HEK293 (cell line): ENCODE data around the gene CYP26B1.

Source experiments
- CTCF ChIA-PET: fragments of 350-600 bp; formaldehyde crosslinking; extraction: SDS; loops from one replicate; lab custom pipeline; 2021; ENCODE audit warnings: antibody characterized with exemption; lab: Yijun Ruan, JAX
- POLR2A ChIA-PET: fragments of 300-600 bp; formaldehyde crosslinking; extraction: SDS; loops from one replicate; lab custom pipeline; 2020; ENCODE audit warnings: antibody characterized with exemption, inconsistent platforms; lab: Yijun Ruan, JAX
- H3K27ac ChIP-seq: fragments of 200-500 bp; sonication (Bioruptor generic); 2 replicates; pipeline ENCODE4 v1.5.1; 2014; ENCODE audit warnings: low read depth, low read length, control low read depth, inconsistent platforms; ENCODE audit errors: extremely low read depth
- H3K36me3 ChIP-seq, 2 experiments: fragments of 200-500 bp in 1 of 2; sonication (Bioruptor generic) in 1 of 2; 1 replicate in 1 of 2; 2 replicates in 1 of 2; pipeline ENCODE4 v1.5.1; 2014 to 2017; ENCODE audit warnings: inconsistent platforms in 2 of 2, low read length in 2 of 2; ENCODE audit not compliant: control insufficient read depth in 2 of 2, insufficient read depth in 1 of 2
- H3K4me1 ChIP-seq: fragments of 200-500 bp; sonication (Bioruptor generic); 2 replicates; pipeline ENCODE4 v1.5.1; 2014; ENCODE audit warnings: mild to moderate bottlenecking, low read length, inconsistent platforms; ENCODE audit not compliant: control insufficient read depth, insufficient read depth
- H3K4me3 ChIP-seq: 2 replicates; pipeline ENCODE4 v1.5.1; 2011; ENCODE audit warnings: low read depth, mild to moderate bottlenecking, control low read depth, low read length, moderate library complexity
- H3K9me3 ChIP-seq: fragments of 200-500 bp; sonication (Bioruptor generic); 2 replicates; pipeline ENCODE4 v1.5.1; 2014; ENCODE audit warnings: low read depth, low read length, inconsistent platforms; ENCODE audit not compliant: control insufficient read depth, insufficient read depth
- GLI2 ChIP-seq: fragments of 450-650 bp; formaldehyde crosslinking; IDR thresholded peaks from 2 replicates; pipeline ENCODE4; 2017; ENCODE audit warnings: missing biosample characterization, missing genetic modification characterization, low read depth, borderline replicate concordance
- GLI4 ChIP-seq: fragments of 450-650 bp; formaldehyde crosslinking; IDR thresholded peaks from 2 replicates; pipeline ENCODE4 v1.5.1; 2016; ENCODE audit warnings: missing biosample characterization, missing genetic modification characterization
- OSR2 ChIP-seq: fragments of 450-650 bp; formaldehyde crosslinking; IDR thresholded peaks from 2 replicates; pipeline ENCODE4 v1.5.1; 2016; ENCODE audit warnings: missing biosample characterization, missing genetic modification characterization
- ZNF155 ChIP-seq: fragments of 450-650 bp; formaldehyde crosslinking; IDR thresholded peaks from 2 replicates; pipeline ENCODE4 v1.5.1; 2016; ENCODE audit warnings: missing biosample characterization, missing genetic modification characterization
- ZNF16 ChIP-seq: fragments of 450-650 bp; formaldehyde crosslinking; IDR thresholded peaks from 2 replicates; pipeline ENCODE4 v1.5.1; 2016; ENCODE audit warnings: low read depth, missing biosample characterization, missing genetic modification characterization
- ZNF202 ChIP-seq: fragments of 450-650 bp; formaldehyde crosslinking; IDR thresholded peaks from 2 replicates; pipeline ENCODE4 v1.5.1; 2016; ENCODE audit warnings: missing biosample characterization, missing genetic modification characterization, borderline replicate concordance
- ZNF214 ChIP-seq: fragments of 450-650 bp; formaldehyde crosslinking; IDR thresholded peaks from 2 replicates; pipeline ENCODE4 v1.5.1; 2017; ENCODE audit warnings: missing biosample characterization, mild to moderate bottlenecking, missing genetic modification characterization, borderline replicate concordance
- ZNF221 ChIP-seq: fragments of 450-650 bp; formaldehyde crosslinking; IDR thresholded peaks from 2 replicates; pipeline ENCODE4 v1.5.1; 2017; ENCODE audit warnings: missing biosample characterization, missing genetic modification characterization, borderline replicate concordance
- ZNF223 ChIP-seq: fragments of 450-650 bp; formaldehyde crosslinking; IDR thresholded peaks from 2 replicates; pipeline ENCODE4 v1.5.1; 2016; ENCODE audit warnings: missing biosample characterization, missing genetic modification characterization
- ZNF350 ChIP-seq: fragments of 450-650 bp; formaldehyde crosslinking; IDR thresholded peaks from 2 replicates; pipeline ENCODE4 v1.5.0; 2017; ENCODE audit warnings: missing biosample characterization, mild to moderate bottlenecking, missing genetic modification characterization
- ZNF404 ChIP-seq: fragments of 450-650 bp; formaldehyde crosslinking; IDR thresholded peaks from 2 replicates; pipeline ENCODE4 v1.5.1; 2017; ENCODE audit warnings: missing biosample characterization, missing genetic modification characterization
- ZNF521 ChIP-seq: fragments of 450-650 bp; formaldehyde crosslinking; IDR thresholded peaks from 2 replicates; pipeline ENCODE4 v1.5.1; 2017; ENCODE audit warnings: missing biosample characterization, mild to moderate bottlenecking, missing genetic modification characterization
- ZNF529 ChIP-seq: fragments of 450-650 bp; formaldehyde crosslinking; IDR thresholded peaks from 2 replicates; pipeline ENCODE4 v1.5.1; 2017; ENCODE audit warnings: missing genetic modification characterization, missing biosample characterization; ENCODE audit not compliant: insufficient replicate concordance
- ZNF76 ChIP-seq: fragments of 450-650 bp; formaldehyde crosslinking; IDR thresholded peaks from 2 replicates; pipeline ENCODE4; 2016; ENCODE audit warnings: low read depth, missing biosample characterization, missing genetic modification characterization, borderline replicate concordance
- ZNF776 ChIP-seq: fragments of 450-650 bp; formaldehyde crosslinking; IDR thresholded peaks from 2 replicates; pipeline ENCODE4 v1.5.0; 2017; ENCODE audit warnings: missing biosample characterization, missing genetic modification characterization, borderline replicate concordance
- ZNF843 ChIP-seq: fragments of 450-650 bp; formaldehyde crosslinking; IDR thresholded peaks from 2 replicates; pipeline ENCODE4 v1.5.1; 2016; ENCODE audit warnings: missing biosample characterization, missing genetic modification characterization
- TF ChIP-seq, protein P1 (sequence below): fragments of 450-650 bp; formaldehyde crosslinking; IDR thresholded peaks from 2 replicates; pipeline ENCODE4 v1.5.1; 2017; ENCODE audit warnings: missing biosample characterization, missing genetic modification characterization
- TF ChIP-seq, protein P2 (sequence below): fragments of 450-650 bp; formaldehyde crosslinking; IDR thresholded peaks from 2 replicates; pipeline ENCODE4 v1.5.1; 2016; ENCODE audit warnings: missing biosample characterization, missing genetic modification characterization, borderline replicate concordance
- TF ChIP-seq, protein P3 (sequence below): fragments of 450-650 bp; formaldehyde crosslinking; IDR thresholded peaks from 2 replicates; pipeline ENCODE4 v1.5.1; 2016; ENCODE audit warnings: missing biosample characterization, missing genetic modification characterization

CYP26B1 gene

DNA sequence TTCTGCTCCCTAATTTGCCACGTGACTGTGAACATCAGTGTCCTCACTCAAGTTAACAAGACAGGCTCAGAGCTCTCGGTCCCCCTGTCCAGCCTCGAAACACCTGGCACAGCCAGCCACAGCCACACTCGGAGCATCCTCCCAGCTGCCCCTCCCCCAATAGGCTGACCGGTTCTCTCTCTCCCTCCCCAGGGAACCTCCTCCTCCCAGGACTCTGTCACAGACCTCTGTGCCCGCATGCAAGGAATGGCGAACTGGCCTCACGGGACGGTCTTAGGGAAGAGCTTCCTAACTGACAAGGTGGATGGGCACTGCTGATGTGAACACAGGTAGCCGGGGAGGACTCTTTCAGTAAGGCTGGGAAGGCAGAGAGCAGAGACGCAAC is 18.8 kb downstream of the CYP26B1 start:
- Histone ChIP-seq H3K36me3 (peaks cover 0 to 20% of the 10 kb centered on the region in 2 experiments; a peak in 1 of 3 replicates), H3K27ac (no peak overlapping the region), H3K4me3 (no peak overlapping the region), H3K9me3 (no peaks in the 10 kb centered on the region), H3K4me1 (no peaks in the 10 kb centered on the region)
- ChIA-PET CTCF (interaction anchor here (1.1 to 1.9 kb wide), 2 partner anchors 13 to 21 kb away, joined by 3 to 8 read pairs; no protein-coding TSS in a partner anchor), POLR2A (no interaction called here)
- TF ChIP-seq ZNF214: no peak
- no peak for TF ChIP-seq GLI4 (tag by site-specific recombination)
- no peak for TF ChIP-seq ZNF221 (tag by site-specific recombination)
- TF ChIP-seq ZNF223 (tag by site-specific recombination): no peak

DNA sequence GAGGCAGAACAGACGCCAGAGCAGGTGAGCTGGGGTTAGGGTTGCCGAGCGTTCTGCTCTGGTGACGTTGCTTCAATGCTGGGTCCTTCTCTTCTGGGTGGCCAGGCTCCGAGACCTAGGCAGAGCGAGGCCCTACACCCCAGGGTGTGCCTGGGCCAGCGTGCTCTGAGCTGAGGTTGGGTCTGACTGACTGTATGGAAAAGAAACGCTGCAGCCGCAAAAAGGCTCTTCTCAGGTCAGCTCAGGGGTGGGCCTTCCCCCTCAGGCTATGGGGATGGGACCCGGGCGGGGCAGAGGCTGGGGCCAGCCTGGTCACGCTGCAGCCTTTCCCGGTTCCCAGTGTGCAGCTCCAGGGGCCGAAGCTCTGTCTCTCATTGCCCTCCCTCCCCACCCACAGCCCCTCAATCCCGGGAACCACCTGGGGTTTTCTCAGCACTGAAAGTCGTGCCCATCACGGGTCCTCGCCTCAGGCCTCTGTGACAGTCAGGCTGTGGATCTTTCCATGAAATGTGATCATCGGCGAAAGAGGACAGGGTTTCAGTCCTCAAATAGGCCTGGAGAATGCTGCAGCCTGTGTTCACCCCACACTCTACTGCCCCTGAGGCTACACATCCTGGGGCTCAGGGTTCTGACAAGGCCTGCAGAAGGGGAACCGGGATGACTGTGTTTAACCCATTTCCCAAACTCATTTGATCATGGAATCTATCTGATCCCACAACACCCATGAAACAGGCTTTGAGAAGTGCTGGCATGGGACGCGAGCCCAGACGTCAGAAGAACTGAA is 19.4 kb downstream of the CYP26B1 start:
- Histone ChIP-seq H3K4me3 (no peak overlapping the region), H3K9me3 (no peaks in the 10 kb centered on the region), H3K36me3 (peaks cover 0 to 16% of the 10 kb centered on the region in 2 experiments; a peak in 1 of 3 replicates), H3K27ac (no peak overlapping the region), H3K4me1 (no peaks in the 10 kb centered on the region)
- CTCF ChIA-PET: interaction anchor here (1.1 to 1.9 kb wide), 2 partner anchors 13 to 22 kb away, joined by 3 to 8 read pairs; no protein-coding TSS in a partner anchor
- POLR2A ChIA-PET: no interaction called here
- TF ChIP-seq OSR2 (tag by site-specific recombination): no peak
- TF ChIP-seq ZNF16 (tag by site-specific recombination): no peak
- TF ChIP-seq ZNF155 (tag by site-specific recombination): no peak
- TF ChIP-seq, protein P1, sequence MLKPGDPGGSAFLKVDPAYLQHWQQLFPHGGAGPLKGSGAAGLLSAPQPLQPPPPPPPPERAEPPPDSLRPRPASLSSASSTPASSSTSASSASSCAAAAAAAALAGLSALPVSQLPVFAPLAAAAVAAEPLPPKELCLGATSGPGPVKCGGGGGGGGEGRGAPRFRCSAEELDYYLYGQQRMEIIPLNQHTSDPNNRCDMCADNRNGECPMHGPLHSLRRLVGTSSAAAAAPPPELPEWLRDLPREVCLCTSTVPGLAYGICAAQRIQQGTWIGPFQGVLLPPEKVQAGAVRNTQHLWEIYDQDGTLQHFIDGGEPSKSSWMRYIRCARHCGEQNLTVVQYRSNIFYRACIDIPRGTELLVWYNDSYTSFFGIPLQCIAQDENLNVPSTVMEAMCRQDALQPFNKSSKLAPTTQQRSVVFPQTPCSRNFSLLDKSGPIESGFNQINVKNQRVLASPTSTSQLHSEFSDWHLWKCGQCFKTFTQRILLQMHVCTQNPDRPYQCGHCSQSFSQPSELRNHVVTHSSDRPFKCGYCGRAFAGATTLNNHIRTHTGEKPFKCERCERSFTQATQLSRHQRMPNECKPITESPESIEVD (tag by site-specific recombination): no peak
- TF ChIP-seq ZNF521: no peak
- TF ChIP-seq, protein P2, sequence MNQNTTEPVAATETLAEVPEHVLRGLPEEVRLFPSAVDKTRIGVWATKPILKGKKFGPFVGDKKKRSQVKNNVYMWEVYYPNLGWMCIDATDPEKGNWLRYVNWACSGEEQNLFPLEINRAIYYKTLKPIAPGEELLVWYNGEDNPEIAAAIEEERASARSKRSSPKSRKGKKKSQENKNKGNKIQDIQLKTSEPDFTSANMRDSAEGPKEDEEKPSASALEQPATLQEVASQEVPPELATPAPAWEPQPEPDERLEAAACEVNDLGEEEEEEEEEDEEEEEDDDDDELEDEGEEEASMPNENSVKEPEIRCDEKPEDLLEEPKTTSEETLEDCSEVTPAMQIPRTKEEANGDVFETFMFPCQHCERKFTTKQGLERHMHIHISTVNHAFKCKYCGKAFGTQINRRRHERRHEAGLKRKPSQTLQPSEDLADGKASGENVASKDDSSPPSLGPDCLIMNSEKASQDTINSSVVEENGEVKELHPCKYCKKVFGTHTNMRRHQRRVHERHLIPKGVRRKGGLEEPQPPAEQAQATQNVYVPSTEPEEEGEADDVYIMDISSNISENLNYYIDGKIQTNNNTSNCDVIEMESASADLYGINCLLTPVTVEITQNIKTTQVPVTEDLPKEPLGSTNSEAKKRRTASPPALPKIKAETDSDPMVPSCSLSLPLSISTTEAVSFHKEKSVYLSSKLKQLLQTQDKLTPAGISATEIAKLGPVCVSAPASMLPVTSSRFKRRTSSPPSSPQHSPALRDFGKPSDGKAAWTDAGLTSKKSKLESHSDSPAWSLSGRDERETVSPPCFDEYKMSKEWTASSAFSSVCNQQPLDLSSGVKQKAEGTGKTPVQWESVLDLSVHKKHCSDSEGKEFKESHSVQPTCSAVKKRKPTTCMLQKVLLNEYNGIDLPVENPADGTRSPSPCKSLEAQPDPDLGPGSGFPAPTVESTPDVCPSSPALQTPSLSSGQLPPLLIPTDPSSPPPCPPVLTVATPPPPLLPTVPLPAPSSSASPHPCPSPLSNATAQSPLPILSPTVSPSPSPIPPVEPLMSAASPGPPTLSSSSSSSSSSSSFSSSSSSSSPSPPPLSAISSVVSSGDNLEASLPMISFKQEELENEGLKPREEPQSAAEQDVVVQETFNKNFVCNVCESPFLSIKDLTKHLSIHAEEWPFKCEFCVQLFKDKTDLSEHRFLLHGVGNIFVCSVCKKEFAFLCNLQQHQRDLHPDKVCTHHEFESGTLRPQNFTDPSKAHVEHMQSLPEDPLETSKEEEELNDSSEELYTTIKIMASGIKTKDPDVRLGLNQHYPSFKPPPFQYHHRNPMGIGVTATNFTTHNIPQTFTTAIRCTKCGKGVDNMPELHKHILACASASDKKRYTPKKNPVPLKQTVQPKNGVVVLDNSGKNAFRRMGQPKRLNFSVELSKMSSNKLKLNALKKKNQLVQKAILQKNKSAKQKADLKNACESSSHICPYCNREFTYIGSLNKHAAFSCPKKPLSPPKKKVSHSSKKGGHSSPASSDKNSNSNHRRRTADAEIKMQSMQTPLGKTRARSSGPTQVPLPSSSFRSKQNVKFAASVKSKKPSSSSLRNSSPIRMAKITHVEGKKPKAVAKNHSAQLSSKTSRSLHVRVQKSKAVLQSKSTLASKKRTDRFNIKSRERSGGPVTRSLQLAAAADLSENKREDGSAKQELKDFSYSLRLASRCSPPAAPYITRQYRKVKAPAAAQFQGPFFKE (tag by site-specific recombination): no peak
- TF ChIP-seq ZNF404: no peak

DNA sequence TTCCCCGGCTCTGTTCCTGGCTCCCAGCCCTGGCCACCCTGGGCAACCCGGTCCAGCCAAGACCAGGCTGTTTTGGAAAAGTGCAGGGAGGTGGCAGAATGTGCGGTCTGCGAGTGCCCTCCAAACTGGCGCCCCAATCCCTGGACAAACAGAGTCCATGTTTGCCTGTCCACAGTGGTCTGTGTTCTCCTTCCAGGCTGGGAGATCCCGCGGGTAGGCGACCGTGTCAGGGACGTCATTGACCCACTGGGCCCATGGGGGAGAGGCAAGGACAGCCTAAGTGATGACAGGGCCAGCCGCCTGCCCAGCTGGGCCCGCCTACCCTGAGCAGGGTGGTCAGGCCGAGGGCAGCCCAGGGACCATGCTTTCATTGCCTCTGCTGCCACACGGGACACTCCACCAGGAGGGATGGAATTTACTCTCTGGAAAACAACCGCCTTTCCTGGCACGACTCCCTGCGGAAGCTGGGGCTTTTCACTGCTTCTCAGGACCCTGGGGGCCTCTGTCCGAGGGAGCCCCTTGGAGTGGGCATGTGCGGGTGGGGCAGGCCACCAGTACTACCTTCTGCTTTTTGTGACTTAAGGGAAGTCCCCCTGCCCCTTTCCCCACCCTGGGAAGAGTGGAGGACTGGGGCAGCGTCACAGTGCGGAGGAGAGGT is 20.1 kb downstream of the CYP26B1 start:
- no peak for TF ChIP-seq ZNF202 (tag by site-specific recombination)
- TF ChIP-seq ZNF843: no peak
- no peak for TF ChIP-seq ZNF76 (tag by site-specific recombination)
- TF ChIP-seq GLI2 (tag by site-specific recombination): no peak
- no peak for TF ChIP-seq ZNF350
- TF ChIP-seq ZNF529 (tag by site-specific recombination): no peak
- TF ChIP-seq, protein P3, sequence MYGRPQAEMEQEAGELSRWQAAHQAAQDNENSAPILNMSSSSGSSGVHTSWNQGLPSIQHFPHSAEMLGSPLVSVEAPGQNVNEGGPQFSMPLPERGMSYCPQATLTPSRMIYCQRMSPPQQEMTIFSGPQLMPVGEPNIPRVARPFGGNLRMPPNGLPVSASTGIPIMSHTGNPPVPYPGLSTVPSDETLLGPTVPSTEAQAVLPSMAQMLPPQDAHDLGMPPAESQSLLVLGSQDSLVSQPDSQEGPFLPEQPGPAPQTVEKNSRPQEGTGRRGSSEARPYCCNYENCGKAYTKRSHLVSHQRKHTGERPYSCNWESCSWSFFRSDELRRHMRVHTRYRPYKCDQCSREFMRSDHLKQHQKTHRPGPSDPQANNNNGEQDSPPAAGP: no peak
- TF ChIP-seq ZNF776 (tag by site-specific recombination): no peak
- TF ChIP-seq, all 188 proteins: peak for 0
- POLR2A ChIA-PET: no interaction called here
- H3K4me1 ChIP-seq: no peaks in the 10 kb centered on the region
- CTCF ChIA-PET: interaction anchor here (1.9 kb wide), 1 partner anchor 12 kb away, joined by 8 read pairs; no protein-coding TSS in a partner anchor
- no peak overlapping the region for H3K27ac ChIP-seq
- H3K4me3 ChIP-seq: no peak overlapping the region
- peaks cover 0 to 9% of the 10 kb centered on the region in 2 experiments; a peak in 1 of 3 replicates for H3K36me3 ChIP-seq
- H3K9me3 ChIP-seq: no peaks in the 10 kb centered on the region; the same call in 1 of the 2 replicates
